SJCRH30 (cell line): Measurements from ENCODE around the gene TTLL6. TPM values are rescaled to one million over a fixed set of nuclear protein-coding genes. Genes with fewer than 3 reads are reported as not detected.
"Not testable (repeated sequence)": the region's sequence is repeated elsewhere in the genome, so short reads cannot be mapped to it uniquely, and the experiment has no call there.

ENCODE experiments used
- DNase-seq, 2 experiments: peaks; one replicate each; pipeline ENCODE4 v3.0.0-alpha.2; 2015 to 2020
- H3K27ac ChIP-seq: fragments of 250-450 bp; sonication (Bioruptor Pico); 2 replicates; pipeline ENCODE4 v1.5.1; 2020; ENCODE audit warnings: mild to moderate bottlenecking, moderate library complexity
- H3K27me3 ChIP-seq: fragments of 250-450 bp; sonication (Bioruptor Pico); 2 replicates; pipeline ENCODE4 v1.5.1; 2020; ENCODE audit warnings: mild to moderate bottlenecking, moderate library complexity
- H3K36me3 ChIP-seq: fragments of 250-450 bp; sonication (Bioruptor Pico); 2 replicates; pipeline ENCODE4 v1.5.1; 2020; ENCODE audit warnings: mild to moderate bottlenecking, moderate library complexity
- H3K4me1 ChIP-seq: fragments of 250-450 bp; sonication (Bioruptor Pico); 2 replicates; pipeline ENCODE4 v1.5.1; 2020; ENCODE audit warnings: mild to moderate bottlenecking, moderate library complexity
- H3K4me3 ChIP-seq: fragments of 250-450 bp; sonication (Bioruptor Pico); 2 replicates; pipeline ENCODE4 v1.5.1; 2020; ENCODE audit warnings: mild to moderate bottlenecking, moderate library complexity
- H3K9me3 ChIP-seq: fragments of 250-450 bp; sonication (Bioruptor Pico); replicated peaks from 2 replicates; pipeline ENCODE4 v1.5.1; 2020; ENCODE audit warnings: mild to moderate bottlenecking, moderate library complexity
- total RNA-seq: library from RNA; depleted of rRNA; stranded (reverse); fragments of >200 nt; shearing (Covaris generic); gene quantifications from 2 replicates; pipeline ENCODE4 v1.2.3, GENCODE V29; 2014; rRNA removed

The TTLL6 gene
- total RNA-seq: 1.4 and 2.7 TPM in 2 replicates

GRCh38 chr17:48816774-48817590, at the start of gene TTLL6:
Gene TTLL6 (minus strand): TSS chr17:48817229. CDS start chr17:48817072, 157 bp downstream.
- peak within 1 kb of the TSS; percentile 44 for H3K4me3 ChIP-seq
- peaks cover 13% of the 10 kb centered on the region for H3K27me3 ChIP-seq
- H3K4me1 ChIP-seq: peaks cover 20% of the 10 kb centered on the region
- H3K9me3 ChIP-seq: no peaks in the 10 kb centered on the region
- H3K36me3 ChIP-seq: no peaks in the 10 kb centered on the region
- peak; percentile 95 for DNase-seq
- H3K27ac ChIP-seq: no peak within 1 kb of the TSS

- no peak for DNase-seq
- H3K4me3 ChIP-seq: no peak overlapping the region
- H3K9me3 ChIP-seq: no peaks in the 10 kb centered on the region
- H3K27me3 ChIP-seq: no peaks in the 10 kb centered on the region
- H3K36me3 ChIP-seq: peaks cover 14% of the 10 kb centered on the region
- no peak overlapping the region for H3K27ac ChIP-seq
- no peaks in the 10 kb centered on the region for H3K4me1 ChIP-seq
Measured at GRCh38 chr17:48860456-48860855, 43.4 kb upstream of the TTLL6 start.

DNA sequence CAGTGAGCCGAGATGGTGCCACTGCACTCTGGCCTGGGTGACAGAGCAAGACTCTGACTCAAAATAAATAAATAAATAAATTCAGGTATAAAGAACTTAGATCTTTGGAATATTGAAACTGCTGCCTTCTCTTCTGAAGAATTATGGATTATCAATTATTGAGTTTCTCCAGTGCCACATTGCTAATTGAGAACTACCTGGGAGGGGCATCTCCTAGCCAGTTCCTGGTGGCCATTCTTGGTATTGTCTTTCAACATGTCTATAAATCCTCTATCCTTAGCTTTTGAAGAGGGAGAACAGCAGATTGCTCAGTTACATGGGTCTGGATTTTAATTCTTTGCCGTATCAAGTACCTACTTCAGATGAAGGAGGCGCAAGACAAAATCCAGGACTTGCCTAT, 43.0 kb upstream of the TTLL6 start:
- Histone ChIP-seq H3K36me3 (peaks cover 14% of the 10 kb centered on the region), H3K9me3 (no peaks in the 10 kb centered on the region), H3K4me3 (no peak overlapping the region), H3K4me1 (no peaks in the 10 kb centered on the region), H3K27ac (no peak overlapping the region), H3K27me3 (no peaks in the 10 kb centered on the region)
- DNase-seq: no peak

DNA sequence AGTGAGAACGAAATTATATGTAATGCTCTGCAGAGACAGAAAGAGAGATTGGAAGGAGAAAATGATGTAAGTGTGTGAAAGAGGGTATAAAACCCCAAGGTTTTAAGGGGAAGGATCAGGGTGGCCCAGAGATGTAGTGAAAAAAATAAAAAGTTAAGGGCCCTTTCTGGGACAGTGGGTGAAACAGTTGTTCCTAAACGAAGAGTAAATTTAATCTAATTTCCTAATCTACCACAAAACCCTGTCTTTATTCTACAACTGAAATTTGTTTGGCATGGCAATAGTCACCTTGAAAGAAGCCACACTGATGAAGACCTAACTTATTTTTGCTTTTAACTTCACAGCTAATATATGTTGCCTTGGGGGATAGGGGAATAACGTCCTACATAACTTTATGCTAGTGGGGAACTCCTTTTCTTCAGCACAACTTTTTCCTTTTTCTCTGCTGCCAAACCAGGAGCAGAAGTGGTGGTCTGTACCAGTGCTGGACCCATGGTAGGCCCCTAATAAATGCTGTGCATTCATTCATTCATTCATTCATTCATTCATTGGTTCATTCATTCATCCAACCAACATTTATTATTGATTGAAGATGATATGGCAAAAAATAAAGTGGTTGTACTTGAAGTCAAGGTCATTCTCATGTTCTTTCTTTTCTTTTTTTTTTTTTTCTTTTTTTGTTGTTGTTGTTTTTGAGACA, 39.2 kb upstream of the TTLL6 start:
- no peak for DNase-seq
- no peaks in the 10 kb centered on the region; the same call in none of the 2 replicates for H3K36me3 ChIP-seq
- no peaks in the 10 kb centered on the region for H3K4me1 ChIP-seq
- no peaks in the 10 kb centered on the region for H3K9me3 ChIP-seq
- H3K4me3 ChIP-seq: no peak overlapping the region
- no peak overlapping the region for H3K27ac ChIP-seq
- H3K27me3 ChIP-seq: no peaks in the 10 kb centered on the region

DNA sequence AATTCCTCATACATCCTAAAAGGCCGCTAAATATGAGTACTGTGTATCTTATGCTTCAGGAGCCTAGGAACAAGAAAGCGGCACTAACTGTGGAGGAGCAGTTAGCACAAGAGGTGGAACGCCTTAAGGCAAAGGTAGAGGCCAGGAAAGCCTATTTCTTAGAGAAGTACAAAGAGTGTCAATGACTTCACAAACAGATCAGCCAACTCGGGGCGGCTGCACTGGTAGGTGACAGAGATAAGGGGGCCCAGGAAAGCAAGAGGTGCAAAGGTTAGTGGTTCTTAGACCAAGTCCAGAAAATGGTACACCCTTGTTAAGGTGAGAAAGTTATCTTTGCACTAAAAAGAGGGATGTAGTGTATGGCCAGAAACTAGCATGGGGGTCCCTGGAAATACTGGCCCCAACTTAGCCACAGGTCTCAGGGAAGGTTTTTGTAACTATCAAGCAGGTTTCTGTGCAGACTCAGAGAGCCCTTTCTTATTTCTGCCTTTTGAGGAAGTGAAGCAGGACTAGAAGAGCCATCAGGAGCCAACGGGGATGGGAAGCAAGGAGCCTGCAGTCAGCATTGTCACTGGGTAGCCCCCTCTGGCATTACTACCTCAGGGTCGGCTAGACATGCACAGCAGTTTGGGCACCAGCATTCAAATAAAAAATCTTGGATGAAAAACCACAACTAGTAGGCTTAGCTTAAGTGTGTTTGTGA, 37.9 kb upstream of the TTLL6 start:
- H3K27ac ChIP-seq: no peak overlapping the region
- H3K36me3 ChIP-seq: no peaks in the 10 kb centered on the region
- H3K4me1 ChIP-seq: no peaks in the 10 kb centered on the region
- no peaks in the 10 kb centered on the region for H3K9me3 ChIP-seq
- DNase-seq: no peak
- H3K27me3 ChIP-seq: no peaks in the 10 kb centered on the region
- H3K4me3 ChIP-seq: no peak overlapping the region

DNA sequence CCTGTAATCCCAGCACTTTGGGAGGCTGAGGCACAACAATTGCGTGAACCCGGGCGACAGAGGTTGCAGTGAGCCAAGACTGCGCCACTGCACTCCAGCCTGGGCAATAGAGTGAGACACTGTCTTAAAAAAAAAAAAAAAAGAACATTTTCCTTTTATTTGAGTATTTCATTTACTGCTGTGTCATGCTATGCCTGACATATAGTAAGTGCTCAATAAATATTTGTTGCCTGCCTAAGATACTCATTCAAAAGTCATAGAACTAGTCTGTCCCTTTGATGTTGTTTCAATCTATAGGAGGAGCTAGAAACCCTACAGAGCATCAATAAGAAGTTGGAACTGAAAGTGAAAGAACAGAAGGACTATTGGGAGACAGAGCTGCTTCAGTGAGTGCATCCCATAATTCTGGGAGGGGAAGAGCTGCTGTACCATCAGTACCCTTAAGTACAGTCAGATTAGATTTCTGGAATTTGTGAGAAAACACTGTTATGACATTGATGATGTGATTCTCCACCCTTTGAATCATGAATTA, 33.8 kb upstream of the TTLL6 start:
- Histone ChIP-seq H3K9me3 (no peaks in the 10 kb centered on the region), H3K27ac (no peak overlapping the region), H3K36me3 (peaks cover 11% of the 10 kb centered on the region), H3K4me1 (no peaks in the 10 kb centered on the region), H3K27me3 (no peaks in the 10 kb centered on the region), H3K4me3 (no peak overlapping the region)
- DNase-seq: no peak

GRCh38 chr17:48843187-48843900, 26.3 kb upstream of the TTLL6 start:
- DNase-seq: peak; percentile 8 to 17
- Histone ChIP-seq H3K4me3 (no peak overlapping the region), H3K27ac (no peak overlapping the region), H3K4me1 (peaks cover 9% of the 10 kb centered on the region), H3K36me3 (peaks cover 12% of the 10 kb centered on the region), H3K9me3 (no peaks in the 10 kb centered on the region), H3K27me3 (no peaks in the 10 kb centered on the region)

DNA sequence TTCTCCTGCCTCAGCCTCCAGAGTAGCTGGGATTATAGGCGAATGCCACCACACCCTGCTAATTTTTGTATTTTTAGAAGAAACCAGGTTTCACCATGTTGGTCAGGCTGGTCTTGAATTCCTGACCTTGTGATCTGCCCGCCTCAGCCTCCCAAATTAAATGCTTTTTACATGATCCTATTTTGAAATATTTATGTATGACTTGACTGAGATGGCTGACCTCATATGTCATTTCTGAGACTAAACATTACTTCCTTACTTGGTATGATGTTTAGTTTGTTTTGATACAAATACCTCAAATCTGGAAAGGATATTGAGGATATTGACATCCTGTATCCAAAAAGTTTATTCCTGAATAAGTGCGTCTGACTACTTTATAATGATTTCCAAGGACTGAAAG, 25.7 kb upstream of the TTLL6 start:
- H3K9me3 ChIP-seq: no peaks in the 10 kb centered on the region
- H3K4me3 ChIP-seq: no peak overlapping the region
- no peak for DNase-seq
- no peak overlapping the region for H3K27ac ChIP-seq
- H3K27me3 ChIP-seq: no peaks in the 10 kb centered on the region
- peaks cover 8% of the 10 kb centered on the region; the same call in 1 of the 2 replicates for H3K36me3 ChIP-seq
- peaks cover 9% of the 10 kb centered on the region for H3K4me1 ChIP-seq

GRCh38 chr17:48841395-48841831, 24.4 kb upstream of the TTLL6 start:
- no peak overlapping the region for H3K4me3 ChIP-seq
- H3K4me1 ChIP-seq: peaks cover 9% of the 10 kb centered on the region
- H3K36me3 ChIP-seq: peaks cover 8% of the 10 kb centered on the region; the same call in 1 of the 2 replicates
- no peaks in the 10 kb centered on the region; the same call in 1 of the 2 replicates for H3K9me3 ChIP-seq
- H3K27me3 ChIP-seq: no peaks in the 10 kb centered on the region
- H3K27ac ChIP-seq: no peak overlapping the region
- no peak for DNase-seq

GRCh38 chr17:48840441-48840840, 23.4 kb upstream of the TTLL6 start:
- Histone ChIP-seq H3K4me3 (no peak overlapping the region), H3K9me3 (no peaks in the 10 kb centered on the region; the same call in 1 of the 2 replicates), H3K4me1 (peaks cover 9% of the 10 kb centered on the region), H3K36me3 (peaks cover 8% of the 10 kb centered on the region; the same call in 1 of the 2 replicates), H3K27ac (no peak overlapping the region), H3K27me3 (no peaks in the 10 kb centered on the region)
- DNase-seq: no peak

GRCh38 chr17:48837458-48837857, 20.4 kb upstream of the TTLL6 start:
- H3K27me3 ChIP-seq, H3K4me3 ChIP-seq, DNase-seq, H3K27ac ChIP-seq, H3K4me1 ChIP-seq, H3K36me3 ChIP-seq, H3K9me3 ChIP-seq: not testable (repeated sequence)

- no peaks in the 10 kb centered on the region; the same call in 1 of the 2 replicates for H3K9me3 ChIP-seq
- no peaks in the 10 kb centered on the region for H3K36me3 ChIP-seq
- no peak overlapping the region for H3K27ac ChIP-seq
- no peak for DNase-seq
- no peaks in the 10 kb centered on the region for H3K27me3 ChIP-seq
- no peaks in the 10 kb centered on the region for H3K4me1 ChIP-seq
- no peak overlapping the region for H3K4me3 ChIP-seq
Measured at GRCh38 chr17:48835971-48836370, 18.9 kb upstream of the TTLL6 start.

DNA sequence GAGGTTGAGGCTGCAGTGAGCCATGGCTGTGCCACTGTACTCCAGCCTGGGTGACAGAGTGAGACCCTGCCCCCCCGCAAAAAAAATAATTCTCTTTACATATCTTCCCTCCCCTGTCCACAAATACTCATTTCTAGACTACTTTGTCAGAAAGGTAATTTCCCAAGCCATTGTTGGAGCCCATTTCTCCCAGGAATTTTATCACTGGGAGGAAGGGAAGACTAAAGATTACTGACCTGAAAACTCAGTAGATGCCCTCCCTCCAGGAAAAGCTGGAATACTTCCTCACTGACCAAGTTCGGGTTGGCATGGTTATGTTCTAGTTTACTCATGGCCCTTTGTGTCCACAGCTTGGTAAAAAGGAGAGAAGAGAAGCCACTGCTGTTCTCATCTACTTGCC, 17.9 kb upstream of the TTLL6 start:
- Histone ChIP-seq H3K9me3 (no peaks in the 10 kb centered on the region; the same call in 1 of the 2 replicates), H3K27ac (no peak overlapping the region), H3K27me3 (no peaks in the 10 kb centered on the region), H3K36me3 (no peaks in the 10 kb centered on the region), H3K4me1 (no peaks in the 10 kb centered on the region), H3K4me3 (no peak overlapping the region)
- no peak for DNase-seq

DNA sequence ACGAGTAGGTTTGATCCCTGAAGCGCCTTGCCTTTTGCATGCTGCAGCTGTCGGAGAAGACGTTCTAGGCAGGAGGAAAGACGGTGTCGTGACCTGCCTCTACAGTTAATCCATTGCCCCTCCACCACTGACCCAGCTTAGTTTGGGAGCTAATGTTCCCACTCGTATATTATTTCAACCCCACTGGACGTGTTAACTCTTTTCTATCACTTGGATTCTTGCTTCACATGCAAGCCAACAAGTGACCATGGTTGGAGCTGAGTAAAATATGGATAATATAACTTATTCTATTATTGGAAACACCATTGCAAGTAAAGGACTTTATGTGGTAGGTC, 14.5 kb upstream of the TTLL6 start:
- no peak for DNase-seq
- Histone ChIP-seq H3K36me3 (no peaks in the 10 kb centered on the region), H3K27me3 (no peaks in the 10 kb centered on the region), H3K4me3 (peak overlapping the region; percentile 69), H3K9me3 (no peaks in the 10 kb centered on the region; the same call in 1 of the 2 replicates), H3K4me1 (no peaks in the 10 kb centered on the region), H3K27ac (peak overlapping the region; percentile 23; the same call in 1 of the 2 replicates)
